Left hindlimb (tissue), 1 donor: Measurements from ENCODE around the gene NLRC3.

Source experiments
- DNase-seq: peaks from one replicate; pipeline ENCODE4 v3.0.0-alpha.2; 2018

The NLRC3 gene

DNA sequence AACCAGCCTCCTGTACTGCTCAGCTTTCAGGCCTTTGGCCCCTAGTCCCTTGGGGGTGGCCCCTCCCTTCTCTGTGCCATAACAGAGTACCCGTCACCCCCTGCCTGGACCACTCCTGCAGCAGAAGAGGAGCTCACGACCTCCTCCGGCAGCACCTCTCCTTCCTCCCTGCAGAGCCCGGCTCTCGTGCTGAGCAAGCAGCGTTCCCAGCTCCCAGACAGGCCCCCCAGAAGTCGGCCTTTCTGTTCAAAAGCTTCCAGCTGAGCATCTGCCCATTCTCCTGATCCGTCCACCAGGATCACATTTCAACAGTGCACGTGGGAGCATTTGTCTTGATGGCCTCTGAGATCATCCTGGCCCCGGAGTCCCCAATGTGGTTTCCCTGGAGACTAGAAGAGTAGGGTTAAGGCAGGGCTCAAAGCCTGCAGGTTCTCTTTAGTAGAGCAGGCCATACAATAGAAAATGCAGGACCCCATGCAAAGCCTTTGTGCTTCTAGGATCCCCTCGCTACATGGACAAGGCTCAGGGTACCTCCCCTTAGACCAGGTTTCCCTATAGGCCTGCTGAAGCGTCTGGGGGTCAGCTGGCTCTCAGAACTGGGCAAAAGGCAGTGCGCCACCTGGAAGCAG, 35.6 kb downstream of the NLRC3 start:
- DNase-seq, result no peak

DNA sequence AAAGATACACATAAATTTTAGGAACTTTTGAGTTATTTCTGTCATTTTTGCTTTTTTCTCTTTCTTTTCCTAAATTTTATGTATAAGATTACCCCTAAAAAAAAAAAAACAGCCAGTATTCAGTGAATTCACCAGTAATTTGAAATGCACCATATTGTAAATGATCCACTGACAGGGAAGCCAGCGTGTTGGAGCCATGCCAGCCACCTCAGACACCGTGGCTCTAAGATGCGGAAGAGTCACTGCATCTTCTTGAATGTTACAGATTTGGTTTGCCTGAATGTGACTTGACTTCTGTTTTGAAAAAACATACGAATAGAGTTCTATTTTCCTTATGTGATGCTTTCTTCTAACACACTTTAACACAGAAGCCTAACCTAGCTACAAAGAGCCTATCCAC, 39.0 kb downstream of the NLRC3 start:
- DNase-seq, result no peak

- DNase-seq, result no peak
Measured at GRCh38 chr16:3536851-3537250, 40.4 kb downstream of the NLRC3 start.

GRCh38 chr16:3536271-3536731, 40.9 kb downstream of the NLRC3 start:
- peak; percentile 68 for DNase-seq

DNA sequence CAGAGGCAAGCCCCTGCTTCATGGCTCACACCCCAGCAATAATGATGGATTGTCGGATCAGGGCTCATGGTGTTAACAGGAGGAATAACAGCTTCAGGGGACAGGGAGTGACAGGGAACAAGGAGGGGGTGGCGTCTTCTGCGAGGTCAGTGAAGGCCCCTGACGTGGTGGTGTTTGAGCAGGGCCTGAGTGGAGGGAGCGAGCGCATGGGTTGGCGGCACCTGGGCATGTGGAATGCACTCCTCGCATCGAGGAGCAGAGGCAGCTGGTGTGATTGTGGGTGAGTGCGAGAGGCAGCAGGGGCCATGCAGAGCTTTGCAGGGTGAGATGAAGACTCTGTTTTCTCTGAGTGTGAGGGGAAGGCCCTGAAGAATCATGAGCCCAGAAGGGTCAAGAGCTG, 43.1 kb downstream of the NLRC3 start:
- DNase-seq, result no peak

GRCh38 chr16:3532741-3533140, 44.5 kb downstream of the NLRC3 start:
- no peak for DNase-seq

DNA sequence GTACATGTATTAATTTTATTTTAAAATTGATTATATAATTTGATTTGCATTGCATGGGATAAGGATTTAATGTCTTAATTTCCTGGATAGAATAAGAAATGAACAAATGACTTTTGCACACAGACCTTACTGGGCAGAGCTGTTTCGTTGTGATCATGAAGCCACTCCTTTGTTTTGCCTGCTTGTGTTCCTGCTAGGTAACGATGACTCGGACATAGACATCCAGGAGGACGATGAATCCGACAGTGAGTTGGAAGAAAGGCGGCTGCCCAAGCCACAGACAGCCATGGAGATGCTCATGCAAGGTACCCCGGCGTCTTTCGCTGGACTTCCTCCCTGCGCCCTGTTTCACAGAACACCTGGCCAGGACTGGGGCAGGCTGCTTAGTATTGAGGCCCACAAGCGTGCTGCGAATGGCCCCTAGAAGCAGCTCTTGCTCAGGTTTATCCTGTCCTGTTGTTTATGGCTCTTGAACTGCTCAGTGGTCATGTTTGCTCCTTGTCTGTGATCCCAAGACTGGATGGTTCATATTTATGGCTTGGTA, 46.8 kb downstream of the NLRC3 start:
- no peak for DNase-seq

GRCh38 chr16:3529175-3529574, 48.0 kb downstream of the NLRC3 start:
- no peak for DNase-seq

GRCh38 chr16:3528406-3528805, 48.8 kb downstream of the NLRC3 start:
- no peak for DNase-seq

- peak; percentile 68 for DNase-seq
Measured at GRCh38 chr16:3527216-3527829, 49.9 kb downstream of the NLRC3 start.

DNA sequence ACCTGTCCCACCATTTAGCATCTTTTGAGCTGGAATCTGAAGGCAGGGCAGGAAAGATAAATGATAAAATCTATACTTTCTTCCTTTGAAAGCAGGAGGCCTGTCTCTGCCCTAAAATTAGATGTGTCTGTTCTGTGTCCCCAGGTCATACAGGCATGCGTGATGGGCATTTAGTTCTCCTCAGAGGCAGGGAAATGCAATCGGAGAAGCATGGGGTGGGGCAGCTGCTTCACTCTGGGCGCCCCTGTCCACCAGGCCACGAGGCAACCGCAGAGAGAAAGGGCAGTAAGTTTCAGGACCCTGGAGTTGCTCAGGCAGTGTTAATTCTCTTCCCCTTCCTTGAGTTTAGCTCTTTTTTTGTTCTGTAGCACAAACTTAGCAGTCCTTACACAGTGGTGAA, 51.3 kb downstream of the NLRC3 start:
- no peak for DNase-seq

DNA sequence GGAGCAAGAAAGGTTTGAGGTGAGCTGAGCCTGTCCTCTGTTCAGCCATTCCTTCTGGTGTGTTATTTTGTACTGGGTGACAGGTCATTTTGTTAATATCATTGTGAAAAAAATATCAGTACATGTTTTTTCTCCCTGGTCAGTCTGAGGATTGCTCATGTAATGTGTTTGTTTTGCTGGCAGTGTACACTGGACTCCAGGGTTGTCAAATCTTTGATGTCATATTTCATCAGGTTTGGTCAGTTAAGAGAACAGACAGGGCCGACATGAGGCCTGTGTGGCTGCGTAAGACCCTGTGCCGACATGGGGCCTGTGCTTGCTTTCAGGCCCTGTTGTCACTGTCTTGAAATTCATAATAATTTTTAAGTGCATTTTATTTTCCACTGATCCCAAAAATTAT, 53.9 kb downstream of the NLRC3 start:
- no peak for DNase-seq

DNA sequence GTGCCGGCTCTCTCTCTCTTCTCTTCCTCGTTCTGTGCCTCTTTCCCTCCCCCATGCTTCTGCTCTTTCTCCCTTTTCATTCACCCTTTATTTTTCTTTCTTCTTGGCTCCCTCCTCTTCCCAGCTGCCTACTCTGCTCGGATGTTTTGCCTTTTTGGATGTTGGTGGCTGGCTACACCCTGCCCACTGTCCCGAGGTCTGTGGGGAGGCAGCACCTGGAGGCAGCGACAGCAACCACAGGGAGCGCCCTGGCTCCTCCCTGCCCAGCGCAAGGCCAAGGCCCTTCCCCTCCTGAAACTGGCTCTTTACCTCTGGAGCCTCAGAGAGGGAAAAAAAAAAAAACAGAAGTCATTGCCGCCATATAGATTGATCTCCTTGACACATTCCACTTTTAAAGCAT, 56.4 kb downstream of the NLRC3 start:
- DNase-seq, result peak; percentile 76

GRCh38 chr16:3520413-3520812, 56.8 kb downstream of the NLRC3 start:
- DNase-seq, result peak; percentile 51

- no peak for DNase-seq
Measured at GRCh38 chr16:3519581-3519980, 57.6 kb downstream of the NLRC3 start.

DNA sequence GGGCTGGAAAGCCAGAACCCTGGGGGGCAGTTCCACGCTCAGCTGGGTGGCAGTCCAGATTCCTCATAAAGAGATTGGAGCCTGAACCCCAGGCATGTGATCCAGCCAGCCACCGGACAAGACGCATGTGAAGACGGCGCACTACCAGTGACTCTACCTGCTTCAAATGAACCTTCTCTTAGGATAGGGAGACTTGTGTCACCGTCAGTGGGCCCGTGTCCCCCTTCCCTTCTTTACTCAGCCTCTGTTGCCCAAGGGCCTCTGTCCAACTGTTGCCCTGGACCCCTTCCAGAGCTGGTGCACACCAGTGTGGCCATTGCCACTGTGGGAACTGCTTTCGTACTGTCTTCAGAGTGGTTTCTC, 58.2 kb downstream of the NLRC3 start:
- no peak for DNase-seq

- no peak for DNase-seq
Measured at GRCh38 chr16:3518292-3518985, 58.8 kb downstream of the NLRC3 start.

GRCh38 chr16:3515897-3516296, 61.3 kb downstream of the NLRC3 start:
- DNase-seq, result no peak

GRCh38 chr16:3514621-3515020, 62.6 kb downstream of the NLRC3 start:
- no peak for DNase-seq

DNA sequence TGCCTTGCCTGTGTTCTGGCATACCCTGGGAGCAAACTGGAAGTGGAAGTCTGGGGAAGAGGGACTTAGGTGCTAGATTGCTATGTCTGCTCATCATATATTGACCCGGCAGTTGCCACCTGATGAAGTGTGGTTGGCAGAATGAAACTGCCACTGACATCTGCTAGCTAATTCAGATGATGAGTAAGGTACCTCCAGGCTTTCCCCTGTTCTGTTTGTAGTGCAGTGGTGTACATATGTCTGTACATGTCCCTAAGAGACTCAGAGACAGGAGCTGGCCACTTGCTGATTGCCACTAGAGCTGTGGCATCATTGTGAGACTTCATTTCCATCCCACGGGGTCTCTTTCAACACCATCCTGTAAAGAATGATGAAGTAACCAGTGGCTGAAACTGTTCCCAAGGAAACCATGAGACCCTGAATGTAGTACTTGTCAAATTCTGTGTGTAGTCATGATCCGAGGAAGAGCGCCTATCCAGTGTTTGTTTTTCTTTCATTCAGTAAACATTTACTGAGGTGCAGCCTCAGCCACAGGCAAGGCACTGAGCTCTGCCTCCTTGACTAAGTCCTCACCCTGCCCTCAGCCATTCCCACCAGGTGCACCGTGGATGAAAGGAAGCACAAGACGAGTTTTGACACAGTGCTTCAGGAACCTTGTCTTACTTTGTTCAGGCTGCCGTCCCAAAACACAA, 63.2 kb downstream of the NLRC3 start:
- DNase-seq, result no peak

DNA sequence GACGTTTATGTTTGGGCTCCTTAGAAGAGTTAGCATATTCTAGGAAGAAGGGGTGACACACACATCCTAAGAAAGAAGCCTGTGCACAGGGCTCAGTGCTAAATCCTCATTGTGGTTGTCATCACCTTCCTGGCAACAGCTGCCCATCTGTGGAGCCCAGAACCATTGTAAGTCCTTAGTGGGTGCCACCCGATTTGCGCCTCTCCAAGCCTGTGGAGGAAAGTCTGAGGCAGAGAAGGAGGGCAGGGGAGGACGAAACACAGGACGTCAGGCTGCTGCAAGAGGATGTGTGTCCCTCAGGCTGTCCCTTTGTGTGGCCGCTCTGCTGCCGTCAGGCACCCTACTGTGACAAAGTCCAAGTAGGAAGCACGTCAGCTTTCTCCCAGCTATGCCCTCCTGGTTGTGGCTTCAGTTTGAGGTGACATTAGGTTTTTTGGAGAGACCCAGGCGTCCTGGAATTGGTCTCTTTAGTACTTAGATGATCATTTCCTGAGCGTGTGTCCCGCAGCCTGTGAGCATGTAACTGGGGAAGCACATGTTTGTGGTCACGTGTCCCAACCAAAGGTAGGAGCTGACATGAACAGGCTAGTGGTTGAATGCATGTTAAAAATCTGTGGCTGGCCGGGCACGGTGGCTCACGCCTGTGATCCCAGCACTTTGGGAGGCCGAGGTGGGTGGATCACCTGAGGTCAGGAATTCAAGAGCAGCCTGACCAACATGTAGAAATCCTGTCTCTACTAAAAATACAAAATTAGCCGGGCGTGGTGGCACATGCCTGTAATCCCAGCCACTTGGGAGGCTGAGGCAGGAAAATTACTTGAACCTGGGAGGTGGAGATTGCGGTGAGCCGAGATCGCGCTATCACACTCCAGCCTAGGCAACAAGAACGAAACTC, 65.7 kb downstream of the NLRC3 start:
- DNase-seq, result no peak

DNA sequence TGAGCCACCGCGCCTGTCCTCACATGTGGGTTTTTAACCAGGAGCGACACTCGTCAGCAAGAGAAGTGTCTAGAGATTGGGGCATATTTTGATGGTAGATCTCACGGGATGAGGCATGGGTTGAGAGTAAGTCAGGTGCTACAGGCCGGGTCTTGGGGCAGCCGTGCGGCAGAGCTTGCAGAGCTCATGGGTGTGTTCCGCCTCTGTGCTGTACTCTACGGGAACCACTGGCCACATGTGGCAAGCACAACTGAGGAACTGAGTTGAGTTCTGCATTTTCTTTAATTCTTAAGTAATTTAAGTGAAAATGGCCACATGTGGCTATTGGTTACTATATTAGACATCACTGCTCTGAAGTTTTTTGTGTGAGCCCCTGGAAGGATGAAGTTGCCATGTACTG, 66.8 kb downstream of the NLRC3 start:
- DNase-seq, result no peak
